ENCODE results near the gene ENGASE. TPM values are rescaled to one million over a fixed set of nuclear protein-coding genes. Genes with fewer than 3 reads are reported as not detected.

Gene ENGASE
- total and polyA plus RNA-seq, 9 of the 15 experiments (the other 6 are each of a cell fraction or from before 2014, with no cell fraction given) = 0.06 to 45.5 (median 13.9) TPM

DNA sequence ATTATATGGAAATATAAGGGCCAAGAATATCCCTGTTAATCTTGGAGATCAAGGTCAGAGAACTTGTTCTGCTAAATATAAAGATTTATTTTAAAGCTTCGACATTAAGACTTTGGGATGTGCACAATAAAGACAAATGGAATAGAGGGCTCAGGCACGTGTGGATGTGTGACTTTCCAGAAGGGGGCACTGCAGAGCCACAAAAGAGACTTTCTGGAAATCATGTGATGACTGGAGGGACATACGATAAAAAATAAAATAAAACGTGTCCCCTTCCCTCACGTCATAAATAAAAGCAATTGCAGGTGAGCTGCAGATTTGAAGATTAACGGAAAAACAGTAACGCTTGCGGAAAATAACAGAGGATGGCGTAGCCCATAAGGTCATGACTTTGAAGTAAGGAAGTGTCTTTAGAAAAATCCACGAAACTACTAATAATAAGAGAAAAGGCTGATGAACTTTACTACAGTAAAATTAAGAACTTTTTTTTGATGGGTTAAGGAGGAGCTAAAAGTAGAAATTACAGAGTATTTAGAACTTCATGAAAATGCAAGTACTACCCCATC lies 9.4 kb upstream of the ENGASE start (continued):
- TF ChIP-seq ZFX (CRISPR knock-in tag; IDR thresholded peaks at IDR 0.05) (no peak), EGR1 (conservative IDR thresholded peaks at IDR 0.05) (no peak), SUPT5H (IDR thresholded peaks at IDR 0.05) (no peak), CXXC5 (CRISPR knock-in tag; IDR thresholded peaks at IDR 0.05) (no peak), SIN3B (IDR thresholded peaks at IDR 0.05; ENCODE audit: low read depth) (no peak), SMARCA4 (IDR thresholded peaks at IDR 0.05) (no peak), GATAD2A (IDR thresholded peaks at IDR 0.05) (no peak)

DNA sequence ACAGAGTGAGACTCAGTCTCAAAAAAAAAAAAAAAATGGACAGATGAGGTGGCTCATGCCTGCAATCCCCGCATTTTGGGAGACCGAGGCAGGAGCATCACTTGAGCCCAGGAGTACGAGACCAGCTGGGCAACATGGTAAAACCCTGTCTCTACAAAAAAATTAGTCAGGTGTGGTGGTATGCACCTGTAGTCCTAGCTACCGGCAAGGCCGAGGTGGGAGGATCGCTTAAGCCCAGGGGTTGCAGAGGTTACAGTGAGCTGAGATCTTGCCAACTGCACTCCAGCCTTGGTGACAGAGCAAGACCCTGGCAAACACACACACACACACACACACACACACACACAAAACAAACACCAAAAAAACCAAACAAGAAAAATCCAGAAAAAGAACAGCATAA lies 7.7 kb upstream of the ENGASE start:
- no peak for FAIRE-seq
- ChIA-PET POLR2A (interaction anchor here (0.6 to 1.2 kb wide), 3 partner anchors 9 to 327 kb away, joined by 3 to 4 read pairs (median 3); no protein-coding TSS in a partner anchor), CTCF (ENCODE audit: low intra/inter-chr PET ratio) (no interaction called here)
- no peaks in the 10 kb centered on the region for H3K79me2 ChIP-seq (ENCODE audit: control insufficient read depth, insufficient read depth, low read length)
- no peaks in the 10 kb centered on the region for H4K20me1 ChIP-seq (replicated peaks; ENCODE audit: control insufficient read depth, insufficient read depth, low read length)
- H3K4me3 ChIP-seq = no peak overlapping the region
- H3K4me1 ChIP-seq (replicated peaks in 1 of 2; ENCODE audit: control insufficient read depth in 2 of 2, insufficient read depth in 2 of 2, low read length in 2 of 2) = no peaks in the 10 kb centered on the region
- DNase-seq (ENCODE audit: extremely low read depth in 1 of 4, low spot score in 3 of 4) = no peak
- in situ Hi-C loops (cut with MboI) (loop anchor here (25.0 kb wide), 1 partner anchor 320 kb away; no protein-coding TSS in a partner anchor), intact Hi-C loops (cut with micrococcal nuclease) (no loop called here)
- peaks cover 17 to 20% of the 10 kb centered on the region in 2 experiments; a peak in 4 of 5 replicates for H3K27me3 ChIP-seq (ENCODE audit: control insufficient read depth in 2 of 2, insufficient read depth in 2 of 2, low read length in 2 of 2)
- H3K4me2 ChIP-seq (ENCODE audit: insufficient read depth, low read length) = no peak overlapping the region
- no peaks in the 10 kb centered on the region for H3K9me1 ChIP-seq (ENCODE audit: control insufficient read depth, insufficient read depth, low read length)
- H3K9ac ChIP-seq (ENCODE audit: insufficient read depth in 1 of 2, low read depth in 2 of 2, low read length in 2 of 2) = no peak overlapping the region
- BruUV-seq (replicated peaks) = no TSS peak
- WGBS (ENCODE audit: insufficient coverage, low coverage, missing lambda C conversion rate) = 0% methylated on average over 6 of the region's 6 CpGs
- no peaks in the 10 kb centered on the region for H3K36me3 ChIP-seq (ENCODE audit: control insufficient read depth, insufficient read depth, low read length)
- no peaks in the 10 kb centered on the region; the same call in 1 of the 2 replicates for H3K9me3 ChIP-seq (replicated peaks; ENCODE audit: control insufficient read depth, insufficient read depth, low read depth, low read length)
- H2AFZ ChIP-seq (ENCODE audit: low read depth, low read length) = no peak overlapping the region
- ATAC-seq = no peak
- H3K27ac ChIP-seq (ENCODE audit: extremely low read depth, low read depth, low read length) = no peak overlapping the region
- TF ChIP-seq NFRKB (IDR thresholded peaks at IDR 0.05; ENCODE audit: low read depth) (no peak), RBM39 (optimal IDR thresholded peaks at IDR 0.05; ENCODE audit: low read depth, low read length) (no peak), SIN3B (IDR thresholded peaks at IDR 0.05; ENCODE audit: low read depth) (no peak), POLR3G (IDR thresholded peaks at IDR 0.05; ENCODE audit: extremely low read depth, insufficient read length, insufficient replicate concordance) (no peak), ZNF384 (IDR thresholded peaks at IDR 0.05; ENCODE audit: low read depth, low read length) (no peak), HDAC6 (IDR thresholded peaks at IDR 0.05; ENCODE audit: low read depth, low read length) (no peak), FOXK1 (CRISPR knock-in tag; IDR thresholded peaks at IDR 0.05; ENCODE audit: borderline replicate concordance) (no peak), ZFX (CRISPR knock-in tag; IDR thresholded peaks at IDR 0.05) (no peak), SRF (CRISPR knock-in tag; IDR thresholded peaks at IDR 0.05) (no peak), STAG1 (CRISPR knock-in tag; IDR thresholded peaks at IDR 0.05; ENCODE audit: borderline replicate concordance) (no peak), PURB (CRISPR knock-in tag; IDR thresholded peaks at IDR 0.05; ENCODE audit: low read depth) (no peak), STAT5A (IDR thresholded peaks at IDR 0.05; ENCODE audit: borderline replicate concordance, low read length) (no peak), POLR2B (IDR thresholded peaks at IDR 0.05; ENCODE audit: low read depth, partially characterized antibody) (no peak)
- TF ChIP-seq, protein P1, sequence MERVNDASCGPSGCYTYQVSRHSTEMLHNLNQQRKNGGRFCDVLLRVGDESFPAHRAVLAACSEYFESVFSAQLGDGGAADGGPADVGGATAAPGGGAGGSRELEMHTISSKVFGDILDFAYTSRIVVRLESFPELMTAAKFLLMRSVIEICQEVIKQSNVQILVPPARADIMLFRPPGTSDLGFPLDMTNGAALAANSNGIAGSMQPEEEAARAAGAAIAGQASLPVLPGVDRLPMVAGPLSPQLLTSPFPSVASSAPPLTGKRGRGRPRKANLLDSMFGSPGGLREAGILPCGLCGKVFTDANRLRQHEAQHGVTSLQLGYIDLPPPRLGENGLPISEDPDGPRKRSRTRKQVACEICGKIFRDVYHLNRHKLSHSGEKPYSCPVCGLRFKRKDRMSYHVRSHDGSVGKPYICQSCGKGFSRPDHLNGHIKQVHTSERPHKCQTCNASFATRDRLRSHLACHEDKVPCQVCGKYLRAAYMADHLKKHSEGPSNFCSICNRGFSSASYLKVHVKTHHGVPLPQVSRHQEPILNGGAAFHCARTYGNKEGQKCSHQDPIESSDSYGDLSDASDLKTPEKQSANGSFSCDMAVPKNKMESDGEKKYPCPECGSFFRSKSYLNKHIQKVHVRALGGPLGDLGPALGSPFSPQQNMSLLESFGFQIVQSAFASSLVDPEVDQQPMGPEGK (CRISPR knock-in tag; IDR thresholded peaks at IDR 0.05; ENCODE audit: borderline replicate concordance) = no peak
- TF ChIP-seq, protein P2, sequence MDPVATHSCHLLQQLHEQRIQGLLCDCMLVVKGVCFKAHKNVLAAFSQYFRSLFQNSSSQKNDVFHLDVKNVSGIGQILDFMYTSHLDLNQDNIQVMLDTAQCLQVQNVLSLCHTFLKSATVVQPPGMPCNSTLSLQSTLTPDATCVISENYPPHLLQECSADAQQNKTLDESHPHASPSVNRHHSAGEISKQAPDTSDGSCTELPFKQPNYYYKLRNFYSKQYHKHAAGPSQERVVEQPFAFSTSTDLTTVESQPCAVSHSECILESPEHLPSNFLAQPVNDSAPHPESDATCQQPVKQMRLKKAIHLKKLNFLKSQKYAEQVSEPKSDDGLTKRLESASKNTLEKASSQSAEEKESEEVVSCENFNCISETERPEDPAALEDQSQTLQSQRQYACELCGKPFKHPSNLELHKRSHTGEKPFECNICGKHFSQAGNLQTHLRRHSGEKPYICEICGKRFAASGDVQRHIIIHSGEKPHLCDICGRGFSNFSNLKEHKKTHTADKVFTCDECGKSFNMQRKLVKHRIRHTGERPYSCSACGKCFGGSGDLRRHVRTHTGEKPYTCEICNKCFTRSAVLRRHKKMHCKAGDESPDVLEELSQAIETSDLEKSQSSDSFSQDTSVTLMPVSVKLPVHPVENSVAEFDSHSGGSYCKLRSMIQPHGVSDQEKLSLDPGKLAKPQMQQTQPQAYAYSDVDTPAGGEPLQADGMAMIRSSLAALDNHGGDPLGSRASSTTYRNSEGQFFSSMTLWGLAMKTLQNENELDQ (CRISPR knock-in tag; IDR thresholded peaks at IDR 0.05; ENCODE audit: borderline replicate concordance) = no peak
